ENCODE data around the gene DDX41. TPM values are rescaled to one million over a fixed set of nuclear protein-coding genes. Genes with fewer than 3 reads are reported as not detected.

DDX41 gene
- total RNA-seq, 2 donors from 2014 or later, result 40.9 to 45.5 TPM

- Histone ChIP-seq H3K27ac (peak overlapping the region; percentile 7 to 39), H3K4me3 (no peak overlapping the region), H3K4me1 (peaks cover 0 to 57% of the 10 kb centered on the region in 2 donors), H3K27me3 (no peaks in the 10 kb centered on the region), H3K36me3 (peaks cover 69% of the 10 kb centered on the region), H3K9me3 (no peaks in the 10 kb centered on the region)
- no peak for DNase-seq (ENCODE audit: low spot score)
- peak; percentile 65 to 74 for TF ChIP-seq CTCF (IDR thresholded peaks at IDR 0.05)
These were observed 25.3 kb downstream of the DDX41 start for GRCh38 chr5:177491429-177491945.

- Histone ChIP-seq H3K27ac (peak overlapping the region in 1 of 2 donors; percentile 39), H3K36me3 (peaks cover 73% of the 10 kb centered on the region), H3K4me3 (no peak overlapping the region), H3K27me3 (no peaks in the 10 kb centered on the region), H3K9me3 (no peaks in the 10 kb centered on the region), H3K4me1 (peaks cover 0 to 52% of the 10 kb centered on the region in 2 donors)
- no peak for DNase-seq (ENCODE audit: low spot score)
- no peak for TF ChIP-seq CTCF (IDR thresholded peaks at IDR 0.05)
These were observed 25.8 kb downstream of the DDX41 start for GRCh38 chr5:177490992-177491391.

- peaks cover 79% of the 10 kb centered on the region for H3K36me3 ChIP-seq
- H3K4me1 ChIP-seq, result peaks cover 0 to 47% of the 10 kb centered on the region in 2 donors
- no peaks in the 10 kb centered on the region for H3K27me3 ChIP-seq
- no peak for TF ChIP-seq CTCF (IDR thresholded peaks at IDR 0.05)
- H3K9me3 ChIP-seq, result no peaks in the 10 kb centered on the region
- H3K27ac ChIP-seq, result peak overlapping the region in 1 of 2 donors; percentile 39
- DNase-seq (ENCODE audit: low spot score), result no peak
- no peak overlapping the region for H3K4me3 ChIP-seq
These were observed 26.3 kb downstream of the DDX41 start for GRCh38 chr5:177490311-177490991.

GRCh38 chr5:177489119-177489716, 27.5 kb downstream of the DDX41 start:
- Histone ChIP-seq H3K4me3 (no peak overlapping the region), H3K27ac (no peak overlapping the region), H3K36me3 (peaks cover 83% of the 10 kb centered on the region), H3K27me3 (no peaks in the 10 kb centered on the region), H3K4me1 (peaks cover 0 to 34% of the 10 kb centered on the region in 2 donors), H3K9me3 (no peaks in the 10 kb centered on the region)
- no peak for TF ChIP-seq CTCF (IDR thresholded peaks at IDR 0.05)
- no peak for DNase-seq (ENCODE audit: low spot score)

GRCh38 chr5:177487975-177488374, 28.8 kb downstream of the DDX41 start:
- no peaks in the 10 kb centered on the region for H3K27me3 ChIP-seq
- TF ChIP-seq CTCF (IDR thresholded peaks at IDR 0.05), result no peak
- H3K27ac ChIP-seq, result no peak overlapping the region

More at GRCh38 chr5:177487975-177488374, 28.8 kb downstream of the DDX41 start:
- peaks cover 82% of the 10 kb centered on the region for H3K36me3 ChIP-seq
- DNase-seq (ENCODE audit: low spot score), result no peak
- no peaks in the 10 kb centered on the region for H3K9me3 ChIP-seq
- H3K4me3 ChIP-seq, result no peak overlapping the region
- H3K4me1 ChIP-seq, result peaks cover 0 to 22% of the 10 kb centered on the region in 2 donors

Data from right atrium auricular region (tissue), 2 donors.